ENCODE data around the gene IL1RAPL2. TPM values are rescaled to one million over a fixed set of nuclear protein-coding genes. Genes with fewer than 3 reads are reported as not detected.

IL1RAPL2 gene
- total and polyA plus RNA-seq, 10 of the 15 experiments (the other 5 are each of a cell fraction or from before 2014, with no cell fraction given): 0.19 TPM; not detected in 9

DNA sequence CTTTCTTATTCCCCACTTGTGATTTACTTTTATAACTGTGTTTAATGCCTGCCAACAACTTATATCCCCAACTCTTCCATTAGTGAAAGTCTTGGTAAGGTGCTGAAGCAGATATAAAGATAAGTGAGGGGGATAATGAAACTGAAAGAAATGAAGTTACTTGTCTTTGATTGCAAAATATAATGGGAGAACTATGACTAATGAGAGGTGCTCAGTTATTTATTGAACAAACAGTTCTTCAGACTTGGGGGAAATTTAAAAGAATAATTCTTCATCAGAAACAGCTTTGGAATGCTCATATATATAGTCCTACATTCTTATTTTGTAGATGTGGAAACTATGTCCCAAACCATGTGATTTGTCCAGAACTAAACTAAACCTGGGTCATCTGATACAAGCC lies 441.0 kb downstream of the IL1RAPL2 start:
- Histone ChIP-seq H3K4me1 (ENCODE audit: control insufficient read depth, insufficient read depth, low read length) (no peaks in the 10 kb centered on the region), H3K9ac (ENCODE audit: control insufficient read depth, insufficient read depth, low read length) (no peak overlapping the region), H3K79me2 (ENCODE audit: control insufficient read depth, insufficient read depth, low read length) (no peaks in the 10 kb centered on the region), H3K27ac (ENCODE audit: control insufficient read depth, insufficient read depth) (no peak overlapping the region), H3K4me2 (ENCODE audit: control insufficient read depth, insufficient read depth) (no peak overlapping the region), H3K27me3 (replicated peaks in 1 of 2; ENCODE audit: control insufficient read depth in 2 of 2, insufficient read depth in 2 of 2, low read length in 1 of 2) (no peaks in the 10 kb centered on the region), H3K9me3 (replicated peaks; ENCODE audit: control insufficient read depth, insufficient read depth, low read length) (no peaks in the 10 kb centered on the region), H2AFZ (ENCODE audit: control insufficient read depth, low read depth, low read length) (no peak overlapping the region), H3K36me3 (ENCODE audit: control insufficient read depth in 2 of 2, insufficient read depth in 2 of 2, low read length in 1 of 2) (no peaks in the 10 kb centered on the region), H3K4me3 (no peak overlapping the region), H4K20me1 (ENCODE audit: control insufficient read depth, insufficient read depth) (no peaks in the 10 kb centered on the region)
- SMC1A ChIA-PET (ENCODE audit: uncharacterized antibody, unreplicated experiment): no interaction called here
- TF ChIP-seq, protein P1, sequence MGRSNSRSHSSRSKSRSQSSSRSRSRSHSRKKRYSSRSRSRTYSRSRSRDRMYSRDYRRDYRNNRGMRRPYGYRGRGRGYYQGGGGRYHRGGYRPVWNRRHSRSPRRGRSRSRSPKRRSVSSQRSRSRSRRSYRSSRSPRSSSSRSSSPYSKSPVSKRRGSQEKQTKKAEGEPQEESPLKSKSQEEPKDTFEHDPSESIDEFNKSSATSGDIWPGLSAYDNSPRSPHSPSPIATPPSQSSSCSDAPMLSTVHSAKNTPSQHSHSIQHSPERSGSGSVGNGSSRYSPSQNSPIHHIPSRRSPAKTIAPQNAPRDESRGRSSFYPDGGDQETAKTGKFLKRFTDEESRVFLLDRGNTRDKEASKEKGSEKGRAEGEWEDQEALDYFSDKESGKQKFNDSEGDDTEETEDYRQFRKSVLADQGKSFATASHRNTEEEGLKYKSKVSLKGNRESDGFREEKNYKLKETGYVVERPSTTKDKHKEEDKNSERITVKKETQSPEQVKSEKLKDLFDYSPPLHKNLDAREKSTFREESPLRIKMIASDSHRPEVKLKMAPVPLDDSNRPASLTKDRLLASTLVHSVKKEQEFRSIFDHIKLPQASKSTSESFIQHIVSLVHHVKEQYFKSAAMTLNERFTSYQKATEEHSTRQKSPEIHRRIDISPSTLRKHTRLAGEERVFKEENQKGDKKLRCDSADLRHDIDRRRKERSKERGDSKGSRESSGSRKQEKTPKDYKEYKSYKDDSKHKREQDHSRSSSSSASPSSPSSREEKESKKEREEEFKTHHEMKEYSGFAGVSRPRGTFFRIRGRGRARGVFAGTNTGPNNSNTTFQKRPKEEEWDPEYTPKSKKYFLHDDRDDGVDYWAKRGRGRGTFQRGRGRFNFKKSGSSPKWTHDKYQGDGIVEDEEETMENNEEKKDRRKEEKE (IDR thresholded peaks at IDR 0.05): no peak
- TF ChIP-seq MXI1 (IDR thresholded peaks at IDR 0.05; ENCODE audit: low read depth, low read length) (no peak), ETV6 (conservative IDR thresholded peaks at IDR 0.05 in 1 of 2, IDR thresholded peaks at IDR 0.05 in 1 of 2; ENCODE audit: borderline replicate concordance in 1 of 2, low read depth in 1 of 2) (no peak), SP1 (IDR thresholded peaks at IDR 0.05; ENCODE audit: low read depth, low read length) (no peak), ZNF24 (IDR thresholded peaks at IDR 0.05) (no peak), ZBTB40 (IDR thresholded peaks at IDR 0.05; ENCODE audit: borderline replicate concordance) (no peak), POLR2AphosphoS2 (IDR thresholded peaks at IDR 0.05; ENCODE audit: low read depth, low read length) (no peak), TAF1 (IDR thresholded peaks at IDR 0.05; ENCODE audit: borderline replicate concordance, low read depth, low read length) (no peak), RB1 (IDR thresholded peaks at IDR 0.05; ENCODE audit: borderline replicate concordance) (no peak), FOS (IDR thresholded peaks at IDR 0.05; ENCODE audit: borderline replicate concordance, extremely low read depth, insufficient read length) (no peak), KLF5 (IDR thresholded peaks at IDR 0.05; ENCODE audit: partially characterized antibody) (no peak), SUPT20H (IDR thresholded peaks at IDR 0.05; ENCODE audit: borderline replicate concordance, control insufficient read depth, low read depth, low read length) (no peak), RCOR1 (conservative IDR thresholded peaks at IDR 0.05; ENCODE audit: low read depth, low read length) (no peak), TCF7 (IDR thresholded peaks at IDR 0.05; ENCODE audit: borderline replicate concordance) (no peak)
- TF ChIP-seq, protein P2, sequence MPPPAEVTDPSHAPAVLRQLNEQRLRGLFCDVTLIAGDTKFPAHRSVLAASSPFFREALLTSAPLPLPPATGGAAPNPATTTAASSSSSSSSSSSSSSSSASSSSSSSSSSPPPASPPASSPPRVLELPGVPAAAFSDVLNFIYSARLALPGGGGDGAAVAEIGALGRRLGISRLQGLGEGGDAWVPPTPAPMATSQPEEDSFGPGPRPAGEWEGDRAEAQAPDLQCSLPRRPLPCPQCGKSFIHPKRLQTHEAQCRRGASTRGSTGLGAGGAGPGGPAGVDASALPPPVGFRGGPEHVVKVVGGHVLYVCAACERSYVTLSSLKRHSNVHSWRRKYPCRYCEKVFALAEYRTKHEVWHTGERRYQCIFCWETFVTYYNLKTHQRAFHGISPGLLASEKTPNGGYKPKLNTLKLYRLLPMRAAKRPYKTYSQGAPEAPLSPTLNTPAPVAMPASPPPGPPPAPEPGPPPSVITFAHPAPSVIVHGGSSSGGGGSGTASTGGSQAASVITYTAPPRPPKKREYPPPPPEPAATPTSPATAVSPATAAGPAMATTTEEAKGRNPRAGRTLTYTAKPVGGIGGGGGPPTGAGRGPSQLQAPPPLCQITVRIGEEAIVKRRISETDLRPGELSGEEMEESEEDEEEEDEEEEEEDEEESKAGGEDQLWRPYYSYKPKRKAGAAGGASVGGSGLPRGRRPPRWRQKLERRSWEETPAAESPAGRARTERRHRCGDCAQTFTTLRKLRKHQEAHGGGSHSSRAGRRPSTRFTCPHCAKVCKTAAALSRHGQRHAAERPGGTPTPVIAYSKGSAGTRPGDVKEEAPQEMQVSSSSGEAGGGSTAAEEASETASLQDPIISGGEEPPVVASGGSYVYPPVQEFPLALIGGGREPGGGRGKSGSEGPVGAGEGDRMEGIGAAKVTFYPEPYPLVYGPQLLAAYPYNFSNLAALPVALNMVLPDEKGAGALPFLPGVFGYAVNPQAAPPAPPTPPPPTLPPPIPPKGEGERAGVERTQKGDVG (CRISPR knock-in tag; IDR thresholded peaks at IDR 0.05): no peak
- FAIRE-seq (no peak), ATAC-seq (no peak), DNase-seq (ENCODE audit: low read depth, low spot score) (no peak)
- CTCF ChIA-PET: interaction anchor here (0.6 kb wide), 1 partner anchor 1585 kb away, joined by 3 read pairs; no protein-coding TSS in a partner anchor
- RAD21 ChIA-PET (ENCODE audit: unreplicated experiment): no interaction called here
- no TSS peak for BruUV-seq (replicated peaks)
- POLR2A ChIA-PET: interaction anchor here (0.5 kb wide), 1 partner anchor 90 kb away, joined by 8 read pairs; no protein-coding TSS in a partner anchor
- in situ Hi-C loops (cut with MboI) (no loop called here), intact Hi-C loops (cut with micrococcal nuclease; ENCODE audit: unreplicated experiment) (no loop called here)
